Measurements from ENCODE around the gene APOE. TPM values are rescaled to one million over a fixed set of nuclear protein-coding genes. Genes with fewer than 3 reads are reported as not detected.
A peak's percentile ranks its signal among the peaks of the same experiment; 100 is the strongest.

The APOE gene
- total and polyA plus RNA-seq, 9 of the 15 experiments (the other 6 are each of a cell fraction or from before 2014, with no cell fraction given), result 0.14 to 180 (median 58.1) TPM; not detected in 1

DNA sequence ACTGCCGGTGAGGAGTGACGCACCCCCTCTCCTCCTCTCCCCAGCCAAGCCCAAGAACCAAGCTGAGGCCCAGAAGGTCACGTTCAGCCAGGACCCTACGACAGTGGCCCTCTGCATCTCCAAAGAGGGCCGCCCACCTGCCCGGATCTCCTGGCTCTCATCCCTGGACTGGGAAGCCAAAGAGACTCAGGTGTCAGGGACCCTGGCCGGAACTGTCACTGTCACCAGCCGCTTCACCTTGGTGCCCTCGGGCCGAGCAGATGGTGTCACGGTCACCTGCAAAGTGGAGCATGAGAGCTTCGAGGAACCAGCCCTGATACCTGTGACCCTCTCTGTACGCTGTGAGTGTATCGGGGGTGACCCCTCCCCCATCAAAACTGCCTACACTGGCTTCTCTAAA is 33.8 kb upstream of the APOE start:
- Histone ChIP-seq H3K27me3 (ENCODE audit: control insufficient read depth in 2 of 2, insufficient read depth in 2 of 2, low read length in 2 of 2) (no peaks in the 10 kb centered on the region), H3K27ac (ENCODE audit: extremely low read depth, low read depth, low read length) (no peak overlapping the region), H3K79me2 (ENCODE audit: control insufficient read depth, insufficient read depth, low read length) (no peaks in the 10 kb centered on the region), H3K9me1 (ENCODE audit: control insufficient read depth, insufficient read depth, low read length) (no peaks in the 10 kb centered on the region), H2AFZ (ENCODE audit: low read depth, low read length) (no peak overlapping the region), H4K20me1 (replicated peaks; ENCODE audit: control insufficient read depth, insufficient read depth, low read length) (no peaks in the 10 kb centered on the region), H3K4me3 (no peak overlapping the region), H3K9ac (ENCODE audit: insufficient read depth in 1 of 2, low read depth in 2 of 2, low read length in 2 of 2) (no peak overlapping the region), H3K36me3 (ENCODE audit: control insufficient read depth, insufficient read depth, low read length) (peaks cover 64% of the 10 kb centered on the region), H3K9me3 (replicated peaks; ENCODE audit: control insufficient read depth, insufficient read depth, low read depth, low read length) (no peaks in the 10 kb centered on the region), H3K4me1 (replicated peaks in 1 of 2; ENCODE audit: control insufficient read depth in 2 of 2, insufficient read depth in 2 of 2, low read length in 2 of 2) (peaks cover 0 to 4% of the 10 kb centered on the region in 2 experiments; a peak in 1 of 5 replicates), H3K4me2 (ENCODE audit: insufficient read depth, low read length) (no peak overlapping the region)
- BruUV-seq (replicated peaks), result no TSS peak
- POLR2A ChIA-PET, result interaction anchor here (0.6 to 1.4 kb wide), 2 partner anchors 18 to 547 kb away, joined by 3 to 4 read pairs; no protein-coding TSS in a partner anchor
- in situ Hi-C loops (cut with MboI) (no loop called here), intact Hi-C loops (cut with micrococcal nuclease) (no loop called here)
- WGBS (ENCODE audit: insufficient coverage, low coverage, missing lambda C conversion rate), result 89% methylated on average over 13 of the region's 14 CpGs
- peak in 1 of 4 experiments; percentile 5 for DNase-seq (ENCODE audit: extremely low read depth in 1 of 4, low spot score in 3 of 4)
- FAIRE-seq, result no peak
- TF ChIP-seq WHSC1 (IDR thresholded peaks at IDR 0.05; ENCODE audit: low read length) (no peak), RBM22 (IDR thresholded peaks at IDR 0.05; ENCODE audit: low read depth, low read length, poor library complexity, severe bottlenecking) (peak; percentile 45), HSF4 (CRISPR knock-in tag; IDR thresholded peaks at IDR 0.05; ENCODE audit: borderline replicate concordance) (no peak)
- CTCF ChIA-PET (ENCODE audit: low intra/inter-chr PET ratio), result no interaction called here
- ATAC-seq, result no peak

GRCh38 chr19:44872661-44873060 is 32.9 kb upstream of the APOE start:
- FAIRE-seq (no peak), DNase-seq (ENCODE audit: extremely low read depth in 1 of 4, low spot score in 3 of 4) (peak in 1 of 4 experiments; percentile 28), ATAC-seq (no peak)
- BruUV-seq (replicated peaks), result no TSS peak
- no peaks in the 10 kb centered on the region for H3K79me2 ChIP-seq (ENCODE audit: control insufficient read depth, insufficient read depth, low read length)
- no peaks in the 10 kb centered on the region for H3K27me3 ChIP-seq (ENCODE audit: control insufficient read depth in 2 of 2, insufficient read depth in 2 of 2, low read length in 2 of 2)
- POLR2A ChIA-PET, result interaction anchor here (0.9 kb wide), 1 partner anchor 17 kb away, joined by 3 read pairs; no protein-coding TSS in a partner anchor
- H3K9ac ChIP-seq (ENCODE audit: insufficient read depth in 1 of 2, low read depth in 2 of 2, low read length in 2 of 2), result no peak overlapping the region
- H3K9me3 ChIP-seq (replicated peaks; ENCODE audit: control insufficient read depth, insufficient read depth, low read depth, low read length), result no peaks in the 10 kb centered on the region
- CTCF ChIA-PET (ENCODE audit: low intra/inter-chr PET ratio), result no interaction called here
- H3K4me1 ChIP-seq (replicated peaks in 1 of 2; ENCODE audit: control insufficient read depth in 2 of 2, insufficient read depth in 2 of 2, low read length in 2 of 2), result peaks cover 0 to 4% of the 10 kb centered on the region in 2 experiments; a peak in 1 of 5 replicates
- H2AFZ ChIP-seq (ENCODE audit: low read depth, low read length), result no peak overlapping the region
- intact Hi-C loops (cut with micrococcal nuclease), result no loop called here
- TF ChIP-seq CCNT2 (IDR thresholded peaks at IDR 0.05; ENCODE audit: borderline replicate concordance, extremely low read depth, insufficient read length, low read depth, low read length) (no peak), SRF (CRISPR knock-in tag; IDR thresholded peaks at IDR 0.05) (no peak), PRPF4 (IDR thresholded peaks at IDR 0.05; ENCODE audit: insufficient read depth, low read depth, low read length, poor library complexity, severe bottlenecking) (no peak)
- peaks cover 64% of the 10 kb centered on the region for H3K36me3 ChIP-seq (ENCODE audit: control insufficient read depth, insufficient read depth, low read length)
- in situ Hi-C loops (cut with MboI), result no loop called here
- H3K9me1 ChIP-seq (ENCODE audit: control insufficient read depth, insufficient read depth, low read length), result no peaks in the 10 kb centered on the region
- no peak overlapping the region for H3K4me3 ChIP-seq
- H3K27ac ChIP-seq (ENCODE audit: extremely low read depth, low read depth, low read length), result no peak overlapping the region
- H4K20me1 ChIP-seq (replicated peaks; ENCODE audit: control insufficient read depth, insufficient read depth, low read length), result no peaks in the 10 kb centered on the region
- WGBS (ENCODE audit: insufficient coverage, low coverage, missing lambda C conversion rate), result 95% methylated on average over 4 of the region's 4 CpGs
- H3K4me2 ChIP-seq (ENCODE audit: insufficient read depth, low read length), result no peak overlapping the region
